Muscle of back (tissue), 11 donors: ENCODE results near the gene DSE. TPM values are rescaled to one million over a fixed set of nuclear protein-coding genes. Genes with fewer than 3 reads are reported as not detected.
A peak's percentile ranks its signal among the peaks of the same experiment; 100 is the strongest.

Source experiments
- DNase-seq, 3 donors: peaks; one replicate each; pipeline versions ENCODE4 v3.0.0 to v3.0.0-alpha.2; 2013
- polyA plus RNA-seq, 10 donors: library from polyadenylated mRNA; unstranded; fragments of 120-200 nt; gene quantifications; one replicate each; pipeline ENCODE4 v1.2.1, GENCODE V29; 2013; ENCODE audit not compliant: insufficient read length in 10 of 10

The DSE gene
- polyA plus RNA-seq, 10 donors = 30.3 to 39.2 (median 33.1) TPM

- no peak for DNase-seq
These were observed 37.7 kb downstream of the DSE start for GRCh38 chr6:116408491-116408890.

GRCh38 chr6:116409756-116410155, 39.0 kb downstream of the DSE start:
- no peak for DNase-seq

GRCh38 chr6:116411284-116411623, 40.5 kb downstream of the DSE start:
- peak in 2 of 3 donors; percentile 38 to 60 for DNase-seq

GRCh38 chr6:116412270-116412669, 41.5 kb downstream of the DSE start:
- DNase-seq = no peak

DNA sequence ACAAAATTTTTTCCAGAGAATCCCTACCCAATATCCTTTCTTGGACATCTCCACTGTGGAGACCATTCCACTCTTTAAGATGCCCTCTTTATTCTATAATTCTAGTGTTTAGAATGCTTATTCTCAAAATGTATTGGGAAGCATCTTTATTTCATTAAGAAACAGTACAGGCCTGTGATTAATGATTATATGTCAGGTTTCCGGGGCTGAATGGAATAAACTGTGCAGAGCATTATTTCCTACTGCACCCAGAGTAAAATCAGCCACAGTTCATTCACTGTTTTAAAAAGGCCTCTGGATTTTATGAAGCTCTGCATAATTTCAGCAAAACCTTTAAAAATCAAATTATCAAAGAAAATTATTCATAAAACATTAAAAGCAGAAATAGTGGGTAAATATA, 42.6 kb downstream of the DSE start:
- DNase-seq = no peak

GRCh38 chr6:116417661-116418060, 46.9 kb downstream of the DSE start:
- DNase-seq = no peak

DNA sequence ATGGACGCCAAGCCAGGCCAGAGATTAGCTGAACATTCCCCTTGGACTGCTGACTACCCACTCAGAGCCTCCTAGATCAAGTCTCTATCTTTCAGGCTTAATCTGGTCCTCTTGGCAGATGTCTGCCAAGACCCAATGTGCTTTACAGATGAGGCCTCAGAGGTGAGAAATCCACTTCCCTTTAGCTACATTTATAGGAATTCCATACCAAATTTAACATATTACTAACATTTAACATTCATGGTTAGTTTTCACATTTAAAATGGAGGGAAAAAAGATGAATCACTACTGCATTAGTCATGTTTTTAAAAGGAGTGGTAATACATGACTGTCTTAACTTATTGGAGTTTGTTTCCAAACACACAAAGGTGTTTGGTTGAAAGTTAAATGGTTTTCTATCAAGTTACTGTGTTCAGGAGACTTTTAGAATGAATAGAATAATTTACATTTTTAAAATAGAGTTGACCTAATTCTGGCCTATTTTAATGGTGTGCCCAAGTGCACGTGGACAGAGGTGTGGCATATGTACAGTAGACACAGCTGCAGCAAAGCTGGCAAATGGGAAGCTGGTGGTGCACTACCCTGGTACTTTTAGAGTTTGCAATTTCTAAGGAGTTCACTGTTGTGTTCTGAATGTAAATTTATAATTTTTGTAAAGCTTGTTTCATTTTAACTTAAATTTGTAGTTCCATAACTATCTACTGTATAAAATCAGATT, 48.5 kb downstream of the DSE start:
- DNase-seq = no peak

DNA sequence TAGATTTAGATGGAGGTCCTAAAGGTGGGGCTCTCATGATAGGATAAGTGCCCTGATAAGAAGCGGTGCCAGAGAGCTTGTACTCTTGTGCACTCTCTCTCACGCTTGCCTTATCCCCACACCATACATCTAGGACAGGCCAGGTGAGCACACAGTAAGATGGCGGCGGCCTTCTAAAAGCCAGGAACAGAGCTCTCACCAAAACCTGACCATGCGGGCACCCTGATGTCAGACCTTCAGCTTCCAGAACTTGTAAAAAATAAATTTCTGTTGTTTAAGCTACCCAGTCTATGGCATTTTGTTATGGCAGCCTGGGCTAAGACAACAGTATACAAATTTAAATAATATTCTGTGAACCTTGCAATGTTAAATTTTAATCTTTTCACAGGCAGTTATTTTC, 49.6 kb downstream of the DSE start:
- no peak for DNase-seq

DNA sequence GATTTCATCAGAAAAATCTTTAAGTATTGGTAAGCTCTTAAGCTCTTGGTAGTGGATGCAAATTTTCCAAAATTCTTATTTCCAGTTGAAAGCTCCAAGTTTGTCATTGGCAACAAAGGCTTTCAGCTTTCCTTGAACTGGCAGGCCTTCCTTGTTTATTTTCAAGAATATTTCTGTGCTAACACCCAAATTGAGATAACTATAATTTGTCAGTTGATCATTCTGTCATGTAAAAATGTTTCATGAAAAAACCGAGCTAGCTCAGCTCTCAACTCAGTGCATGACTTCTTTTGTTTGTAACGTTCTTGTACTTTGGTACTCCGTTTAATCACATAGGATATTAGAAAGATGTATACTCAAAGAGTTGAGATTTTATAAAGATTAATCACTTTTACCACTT, 51.5 kb downstream of the DSE start:
- DNase-seq = no peak

GRCh38 chr6:116424001-116424400, 53.3 kb downstream of the DSE start:
- no peak for DNase-seq

DNA sequence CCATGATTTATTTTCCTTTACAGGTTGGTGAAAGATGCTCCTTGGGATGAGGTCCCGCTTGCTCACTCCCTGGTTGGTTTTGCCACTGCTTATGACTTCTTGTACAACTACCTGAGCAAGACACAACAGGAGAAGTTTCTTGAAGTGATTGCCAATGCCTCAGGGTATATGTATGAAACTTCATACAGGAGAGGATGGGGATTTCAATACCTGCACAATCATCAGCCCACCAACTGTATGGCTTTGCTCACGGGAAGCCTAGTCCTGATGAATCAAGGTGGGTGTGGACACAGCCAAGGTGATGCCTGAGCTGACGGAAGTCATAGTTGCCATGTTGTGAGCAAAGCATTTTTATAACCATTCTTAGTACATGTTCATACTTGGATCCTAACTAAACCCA, 55.8 kb downstream of the DSE start:
- no peak for DNase-seq

DNA sequence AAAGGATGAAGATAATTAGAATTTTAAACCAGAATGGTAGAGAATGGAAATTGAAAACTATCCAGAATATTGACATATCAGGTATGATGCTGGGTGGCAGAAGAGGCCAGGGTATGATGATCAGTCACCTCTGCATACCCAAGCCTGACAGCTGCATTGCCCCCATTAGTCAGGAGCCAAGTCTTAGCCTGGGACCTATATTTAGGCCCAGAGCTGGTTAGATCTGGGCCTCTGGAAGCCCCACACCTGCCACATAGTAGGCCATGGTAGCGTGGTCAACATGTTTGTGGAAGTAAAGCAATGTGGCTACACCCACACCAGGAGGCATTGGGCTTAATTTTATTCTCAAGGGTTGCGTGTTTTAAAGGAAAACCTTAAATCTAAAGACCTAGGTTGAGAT, 58.4 kb downstream of the DSE start:
- no peak for DNase-seq

GRCh38 chr6:116430860-116431259, 60.1 kb downstream of the DSE start:
- no peak for DNase-seq

GRCh38 chr6:116431964-116432595, 61.3 kb downstream of the DSE start:
- DNase-seq = no peak

- DNase-seq = no peak
These were observed 62.5 kb downstream of the DSE start for GRCh38 chr6:116433206-116433712.

GRCh38 chr6:116434056-116434725, 63.4 kb downstream of the DSE start:
- no peak for DNase-seq

DNA sequence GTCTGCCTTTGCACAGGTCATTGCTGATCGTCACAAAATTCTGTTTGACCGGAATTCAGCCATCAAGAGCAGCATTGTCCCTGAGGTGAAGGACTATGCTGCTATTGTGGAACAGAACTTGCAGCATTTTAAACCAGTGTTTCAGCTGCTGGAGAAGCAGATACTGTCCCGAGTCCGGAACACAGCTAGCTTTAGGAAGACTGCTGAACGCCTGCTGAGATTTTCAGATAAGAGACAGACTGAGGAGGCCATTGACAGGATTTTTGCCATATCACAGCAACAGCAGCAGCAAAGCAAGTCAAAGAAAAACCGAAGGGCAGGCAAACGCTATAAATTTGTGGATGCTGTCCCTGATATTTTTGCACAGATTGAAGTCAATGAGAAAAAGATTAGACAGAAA, 65.8 kb downstream of the DSE start:
- no peak for DNase-seq

- no peak for DNase-seq
These were observed 66.9 kb downstream of the DSE start for GRCh38 chr6:116437656-116438055.

DNA sequence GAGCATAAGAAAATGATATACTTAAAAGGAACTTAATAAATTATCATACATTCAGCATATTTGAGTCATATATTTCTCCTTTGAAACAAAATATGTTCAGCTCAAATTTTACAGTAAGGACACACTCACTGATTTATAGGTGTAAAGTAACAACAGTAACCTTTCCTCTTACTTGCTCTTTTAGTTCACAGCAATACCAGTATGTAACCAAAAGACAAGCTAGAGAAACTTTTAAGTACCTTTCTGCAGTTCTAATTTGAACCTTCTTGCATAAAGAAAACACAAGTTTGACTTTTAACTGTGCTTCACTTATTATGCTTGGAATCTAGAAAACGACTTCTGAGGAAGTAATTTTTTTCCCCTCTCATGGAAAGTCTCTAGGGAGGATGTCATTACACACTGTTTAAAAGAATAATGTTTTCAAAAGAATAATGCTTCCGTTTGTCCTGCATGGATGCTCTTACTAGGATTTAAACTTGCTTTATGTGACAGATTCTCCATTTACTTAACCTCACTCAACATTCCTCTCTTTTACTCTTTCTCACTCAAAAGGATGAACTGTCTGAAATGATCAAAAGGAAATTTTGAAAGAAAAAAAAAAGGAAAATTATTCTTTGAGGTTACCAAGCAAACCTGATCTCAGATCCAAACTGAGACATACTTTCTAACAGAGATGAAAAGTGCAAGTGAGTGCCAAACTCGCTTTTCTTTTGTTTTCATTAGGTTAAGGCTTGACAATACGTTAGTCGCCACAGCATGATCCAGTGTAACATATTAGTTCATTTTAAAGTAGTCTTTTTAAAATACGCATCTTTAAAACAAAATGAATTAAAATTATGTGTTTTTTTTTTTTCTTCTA, 68.1 kb downstream of the DSE start:
- DNase-seq = peak in 1 of 3 donors; percentile 30

GRCh38 chr6:116439522-116440051, 68.8 kb downstream of the DSE start:
- DNase-seq = peak in 1 of 3 donors; percentile 28

DNA sequence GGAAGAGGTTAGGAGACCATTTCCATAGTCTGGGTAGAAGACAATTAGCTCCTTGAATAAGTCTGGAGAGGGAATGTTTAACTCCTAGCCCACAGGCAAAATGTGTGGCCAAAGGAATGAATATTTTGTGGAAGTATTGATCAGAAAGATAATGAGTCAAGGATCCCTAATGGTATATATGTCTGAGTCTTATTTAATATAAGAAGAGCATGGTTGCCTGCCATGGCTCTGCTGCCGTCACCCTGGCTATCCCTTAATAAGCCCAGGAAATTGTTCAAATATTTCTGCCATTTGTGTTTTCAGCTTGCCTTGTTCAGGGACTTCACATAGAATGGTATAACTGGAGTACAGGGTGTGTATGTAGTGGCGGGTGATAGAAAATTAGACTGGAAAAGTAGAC, 72.4 kb downstream of the DSE start:
- no peak for DNase-seq

GRCh38 chr6:116444092-116444491, 73.3 kb downstream of the DSE start:
- DNase-seq = peak in 1 of 3 donors; percentile 28
